IPS-NIHi7 (cell line): ENCODE results near the gene DUSP23.
A peak's percentile ranks its signal among the peaks of the same experiment; 100 is the strongest.

Source experiments
- DNase-seq: peaks from one replicate; pipeline ENCODE4 v3.0.0; 2012; ENCODE audit warnings: mixed read lengths; ENCODE audit errors: extremely low spot score

DUSP23 gene

GRCh38 chr1:159828176-159828575 is 47.4 kb downstream of the DUSP23 start:
- no peak for DNase-seq

- no peak for DNase-seq
Observed at GRCh38 chr1:159828581-159829272, 48.0 kb downstream of the DUSP23 start.

- DNase-seq, result peak; percentile 82
Observed at GRCh38 chr1:159829273-159829634, 48.5 kb downstream of the DUSP23 start.

GRCh38 chr1:159829822-159830465 is 49.2 kb downstream of the DUSP23 start:
- no peak for DNase-seq

GRCh38 chr1:159830722-159831121 is 50.0 kb downstream of the DUSP23 start:
- no peak for DNase-seq

GRCh38 chr1:159831412-159832141 is 50.8 kb downstream of the DUSP23 start:
- DNase-seq, result peak; percentile 29
